HUES48 (cell line): ENCODE data around the gene IFNA8.
A peak's percentile ranks its signal among the peaks of the same experiment; 100 is the strongest.
"Not testable (repeated sequence)": the region's sequence is repeated elsewhere in the genome, so short reads cannot be mapped to it uniquely, and the experiment has no call there.

Experiments
- H3K27ac ChIP-seq: one replicate; pipeline ENCODE4 v1.7.0; 2013; ENCODE audit warnings: low read depth, low read length, inconsistent platforms
- H3K27me3 ChIP-seq: 2 replicates; pipeline ENCODE4 v1.6.1; 2013; ENCODE audit warnings: mild to moderate bottlenecking, low read length; ENCODE audit not compliant: control insufficient read depth, insufficient read depth
- H3K36me3 ChIP-seq: 2 replicates; pipeline ENCODE4 v1.6.1; 2013; ENCODE audit warnings: low read length; ENCODE audit not compliant: control insufficient read depth, insufficient read depth
- H3K4me1 ChIP-seq: 2 replicates; pipeline ENCODE4 v1.6.1; 2013; ENCODE audit warnings: mild to moderate bottlenecking, low read length; ENCODE audit not compliant: control insufficient read depth, insufficient read depth
- H3K4me3 ChIP-seq: 2 replicates; pipeline ENCODE4 v1.5.1; 2013; ENCODE audit warnings: mild to moderate bottlenecking, low read depth, low read length
- H3K9ac ChIP-seq: 2 replicates; pipeline ENCODE4 v1.6.1; 2013; ENCODE audit warnings: mild to moderate bottlenecking, low read depth, low read length, moderate library complexity
- H3K9me3 ChIP-seq: 2 replicates; pipeline ENCODE4 v1.6.1; 2013; ENCODE audit warnings: low read length; ENCODE audit not compliant: control insufficient read depth, insufficient read depth

Gene IFNA8

DNA sequence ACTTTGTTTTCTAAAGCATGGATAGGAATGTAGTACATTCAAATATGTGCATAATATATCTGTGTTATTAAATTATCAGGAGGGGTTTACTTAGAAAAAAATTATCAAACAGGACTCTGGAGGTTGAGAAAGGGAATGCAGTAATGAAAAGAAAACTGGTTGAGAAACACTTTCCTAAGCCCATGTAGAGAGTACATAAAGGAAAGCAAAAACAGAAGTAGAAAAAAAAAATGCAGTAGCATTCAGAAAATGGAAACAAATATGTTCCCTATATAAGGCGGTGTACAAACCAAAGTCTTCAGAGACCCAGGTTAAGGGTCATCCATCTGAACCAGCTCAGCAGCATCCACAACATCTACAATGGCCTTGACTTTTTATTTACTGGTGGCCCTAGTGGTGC is at the start of gene IFNA8:
IFNA8 (plus strand) TSS at position 301 of the 400 bp plus-strand sequence; CDS start at position 361, 60 bp downstream.
- no peaks in the 10 kb centered on the region for H3K4me1 ChIP-seq
- no peak within 1 kb of the TSS for H3K27ac ChIP-seq
- H3K27me3 ChIP-seq: peaks cover 6% of the 10 kb centered on the region; the same call in 1 of the 2 replicates
- H3K9me3 ChIP-seq: no peaks in the 10 kb centered on the region
- no peak within 1 kb of the TSS for H3K4me3 ChIP-seq
- no peak within 1 kb of the TSS for H3K9ac ChIP-seq
- H3K36me3 ChIP-seq: no peaks in the 10 kb centered on the region

DNA sequence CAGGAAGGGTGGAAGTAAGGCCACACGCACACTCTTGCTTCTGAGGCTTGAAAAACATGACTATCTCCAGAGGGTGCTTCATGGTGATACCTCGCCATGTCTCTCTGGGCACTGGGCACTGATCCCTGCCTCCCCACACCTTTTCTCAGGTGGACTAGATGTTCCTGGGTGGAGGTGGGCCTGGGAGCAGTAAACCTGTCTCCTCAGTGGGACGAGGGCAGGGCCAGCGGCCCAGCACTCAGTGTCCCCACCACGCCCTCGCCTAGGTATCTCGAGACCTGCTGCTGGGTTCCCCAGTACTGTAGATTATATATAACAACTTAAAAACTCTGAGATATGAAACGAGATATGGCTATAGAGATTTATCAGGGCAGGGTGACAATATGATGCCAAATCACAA is 46.6 kb upstream of the IFNA8 start:
- H3K27me3 ChIP-seq: no peaks in the 10 kb centered on the region
- no peaks in the 10 kb centered on the region for H3K9me3 ChIP-seq
- no peaks in the 10 kb centered on the region for H3K4me1 ChIP-seq
- no peaks in the 10 kb centered on the region for H3K36me3 ChIP-seq
- H3K27ac ChIP-seq: no peak overlapping the region
- H3K9ac ChIP-seq: no peak overlapping the region
- no peak overlapping the region for H3K4me3 ChIP-seq

DNA sequence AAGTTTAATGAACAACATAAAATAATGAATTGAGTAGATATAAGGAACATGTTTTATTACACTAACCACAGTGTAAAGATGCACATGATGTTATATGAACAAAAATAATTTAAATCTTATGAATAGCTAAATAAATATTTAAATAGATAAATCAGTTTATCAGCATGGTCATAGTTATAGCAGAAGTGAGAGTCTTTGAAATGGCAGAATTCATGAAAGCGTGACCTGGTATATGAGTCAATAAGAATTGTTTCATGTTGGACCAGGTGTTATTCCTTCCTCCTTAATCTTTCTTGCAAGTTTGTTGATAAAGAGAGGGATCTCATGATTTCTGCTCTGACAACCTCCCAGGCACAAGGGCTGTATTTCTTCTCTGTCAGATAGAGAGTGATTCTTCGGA is 41.7 kb upstream of the IFNA8 start:
- not testable (repeated sequence) for H3K36me3 ChIP-seq, H3K4me1 ChIP-seq

DNA sequence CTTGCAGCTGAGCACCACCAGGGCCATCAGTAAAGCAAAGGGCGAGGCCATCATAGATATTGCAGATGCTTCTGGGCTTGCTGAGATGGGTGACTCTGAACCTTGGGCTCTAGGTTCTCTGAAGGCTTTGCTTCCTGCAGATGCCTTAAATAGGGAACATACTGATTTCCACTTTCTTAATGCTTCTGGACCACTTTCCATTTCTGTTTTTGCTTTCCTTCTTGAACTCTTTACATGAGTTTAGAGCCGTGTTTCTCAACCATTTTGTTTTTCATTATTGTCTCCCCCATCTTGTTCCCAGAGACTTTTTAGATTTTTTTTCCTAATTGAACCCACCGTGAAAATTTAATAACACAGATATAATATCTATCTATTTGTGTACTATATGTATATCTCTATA is 41.0 kb upstream of the IFNA8 start, which contains the start of gene IFNA13:
IFNA13 (minus strand) TSS at position 101 of the 400 bp plus-strand sequence; CDS start at position 54, 47 bp downstream.
- H3K9ac ChIP-seq: no peak within 1 kb of the TSS
- no peaks in the 10 kb centered on the region for H3K27me3 ChIP-seq
- H3K27ac ChIP-seq: no peak within 1 kb of the TSS
- H3K4me1 ChIP-seq: no peaks in the 10 kb centered on the region
- H3K36me3 ChIP-seq: no peaks in the 10 kb centered on the region
- H3K4me3 ChIP-seq: no peak within 1 kb of the TSS
- H3K9me3 ChIP-seq: no peaks in the 10 kb centered on the region

More for the DNA sequence above, 41.7 kb upstream of the IFNA8 start:
- H3K9ac ChIP-seq, H3K27ac ChIP-seq, H3K27me3 ChIP-seq, H3K9me3 ChIP-seq, H3K4me3 ChIP-seq: not testable (repeated sequence)

DNA sequence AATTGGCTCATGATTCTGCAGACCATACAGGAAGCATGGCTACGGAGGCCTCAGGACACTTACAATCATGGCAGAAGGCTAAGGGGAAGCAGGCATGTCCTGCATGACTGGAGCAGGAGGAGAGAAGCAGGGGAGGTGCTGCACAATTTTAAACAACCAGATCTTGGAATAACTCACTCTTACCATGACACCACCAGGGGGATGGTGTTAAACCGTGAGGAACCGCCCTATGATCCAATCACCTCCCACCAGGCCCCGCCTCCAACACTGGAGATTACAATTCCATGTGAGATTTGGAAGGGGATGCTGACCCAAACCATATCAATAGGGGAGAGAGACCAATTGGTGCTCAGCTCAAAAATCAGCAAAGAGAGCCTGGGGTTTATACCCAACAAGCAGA is 37.5 kb upstream of the IFNA8 start:
- not testable (repeated sequence) for H3K4me3 ChIP-seq, H3K27me3 ChIP-seq, H3K9me3 ChIP-seq, H3K36me3 ChIP-seq, H3K27ac ChIP-seq, H3K9ac ChIP-seq, H3K4me1 ChIP-seq

DNA sequence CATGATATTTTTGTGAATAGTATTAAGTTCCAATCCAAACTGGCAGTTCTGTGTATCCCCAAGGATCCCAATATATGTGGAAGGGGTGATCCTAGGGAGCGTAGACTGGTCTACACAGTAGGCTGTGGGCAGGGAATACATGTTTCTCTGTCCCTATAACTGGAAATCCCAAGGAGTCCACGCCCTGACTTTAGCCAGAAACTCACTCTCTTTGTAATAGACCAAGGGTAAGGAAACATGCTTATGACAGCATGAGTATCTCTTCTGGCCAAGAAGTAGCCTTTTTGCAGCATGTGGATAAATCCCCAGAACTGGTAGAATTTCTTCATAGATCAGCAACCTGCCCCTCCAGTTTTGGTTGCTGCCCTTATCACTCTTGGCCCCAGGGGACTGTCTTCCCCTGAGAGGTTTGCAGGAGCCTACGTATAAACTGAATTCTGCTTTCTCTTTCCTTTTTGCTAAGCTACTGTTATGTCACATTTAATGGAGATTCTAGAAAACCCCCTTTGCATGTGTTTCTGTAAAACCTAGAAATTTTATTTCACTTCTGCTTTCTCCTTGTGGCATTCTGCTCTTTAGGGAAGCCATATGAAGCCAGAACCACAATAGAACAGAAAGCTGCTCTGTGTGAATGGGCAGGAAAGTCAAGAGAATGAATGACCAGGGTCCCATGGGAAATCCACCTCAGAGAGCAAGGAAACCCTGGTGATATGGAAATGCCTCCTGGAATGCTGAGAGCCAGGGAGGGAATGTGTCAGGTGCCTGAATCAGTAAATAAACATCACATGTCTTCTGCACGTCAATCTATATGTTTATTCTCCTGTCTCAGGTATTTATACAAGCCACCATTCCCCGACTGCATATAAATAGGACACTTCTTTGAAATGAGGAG is 27.2 kb upstream of the IFNA8 start:
- H3K27me3 ChIP-seq: no peaks in the 10 kb centered on the region
- peaks cover 12% of the 10 kb centered on the region; the same call in 1 of the 2 replicates for H3K4me1 ChIP-seq
- no peak overlapping the region for H3K9ac ChIP-seq
- no peak overlapping the region for H3K4me3 ChIP-seq
- no peaks in the 10 kb centered on the region for H3K9me3 ChIP-seq
- peak overlapping the region; percentile 53 for H3K27ac ChIP-seq
- H3K36me3 ChIP-seq: no peaks in the 10 kb centered on the region

DNA sequence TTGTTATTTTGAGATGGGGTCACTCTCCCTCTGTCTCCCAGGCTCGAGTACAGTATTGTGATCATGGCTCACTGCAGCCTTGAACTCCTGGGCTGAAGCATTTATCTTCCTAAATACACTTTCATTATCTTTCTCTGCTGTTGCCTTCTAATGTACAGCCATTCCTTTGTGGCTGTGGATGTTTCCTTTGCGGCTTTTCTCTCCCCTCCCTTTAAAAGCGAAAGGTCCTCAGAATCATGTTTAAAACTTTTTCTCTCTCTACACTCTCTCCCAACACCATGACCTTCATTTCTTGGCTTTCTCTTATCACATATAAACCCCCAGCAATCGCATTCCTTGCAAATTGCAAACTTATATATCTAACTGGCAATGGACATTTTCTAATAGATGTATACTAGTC is 25.3 kb upstream of the IFNA8 start:
- Histone ChIP-seq H3K36me3 (no peaks in the 10 kb centered on the region), H3K27me3 (no peaks in the 10 kb centered on the region), H3K4me3 (no peak overlapping the region), H3K27ac (no peak overlapping the region), H3K4me1 (peaks cover 12% of the 10 kb centered on the region; the same call in 1 of the 2 replicates), H3K9me3 (no peaks in the 10 kb centered on the region), H3K9ac (no peak overlapping the region)

DNA sequence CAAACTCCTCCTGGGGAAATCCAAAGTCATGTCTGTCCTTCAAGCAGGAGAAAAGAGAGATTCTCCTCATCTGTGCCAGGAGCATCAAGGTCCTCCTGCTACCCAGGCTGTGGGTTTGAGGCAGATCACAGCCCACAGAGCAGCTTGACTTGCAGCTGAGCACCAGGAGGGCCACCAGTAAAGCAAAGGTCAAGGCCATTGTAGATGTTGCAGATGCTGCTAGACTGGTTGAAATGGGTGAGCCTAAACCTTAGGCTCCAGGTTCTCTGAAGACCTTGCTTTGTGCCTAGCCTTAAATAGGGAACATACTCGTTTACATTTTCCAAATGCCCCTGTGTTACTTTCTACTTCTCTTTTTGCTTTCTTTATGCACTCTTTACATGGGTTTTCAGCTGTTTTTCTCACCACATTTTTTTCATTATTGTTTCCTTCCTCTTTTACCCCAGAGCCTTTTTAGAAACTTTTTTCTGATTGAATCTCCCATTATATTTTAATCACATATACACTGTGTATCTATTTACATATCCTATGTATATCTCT is 23.7 kb upstream of the IFNA8 start, which contains the start of gene IFNA2:
IFNA2 (minus strand) TSS at position 268 of the 540 bp plus-strand sequence; CDS start at position 199, 69 bp downstream.
- Histone ChIP-seq H3K9me3 (no peaks in the 10 kb centered on the region), H3K27me3 (no peaks in the 10 kb centered on the region), H3K4me1 (peaks cover 12% of the 10 kb centered on the region; the same call in 1 of the 2 replicates), H3K9ac (no peak within 1 kb of the TSS), H3K4me3 (no peak within 1 kb of the TSS), H3K27ac (no peak within 1 kb of the TSS), H3K36me3 (no peaks in the 10 kb centered on the region)

DNA sequence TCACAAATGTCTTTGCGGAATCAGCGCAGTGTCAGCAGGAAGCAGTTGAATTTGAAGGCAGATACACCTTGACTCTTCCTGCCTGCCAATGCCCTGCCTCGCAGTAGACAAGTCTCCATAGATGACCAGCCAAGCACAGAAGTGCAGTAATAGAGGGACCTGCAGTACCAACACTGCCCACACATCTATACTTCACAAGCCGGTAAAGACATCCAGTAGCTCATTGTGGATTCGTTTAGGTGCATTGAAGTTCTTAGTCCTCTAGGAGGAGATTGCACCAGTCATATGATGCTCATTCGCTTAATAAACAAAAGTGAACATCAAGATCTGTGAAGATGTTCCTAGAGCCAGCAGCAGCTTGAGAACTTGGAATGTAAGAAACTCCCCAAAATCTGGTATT is 16.6 kb upstream of the IFNA8 start:
- no peaks in the 10 kb centered on the region for H3K9me3 ChIP-seq
- no peak overlapping the region for H3K27ac ChIP-seq
- H3K4me3 ChIP-seq: no peak overlapping the region
- H3K9ac ChIP-seq: no peak overlapping the region
- H3K4me1 ChIP-seq: 0 out of 2 replicates have a peak, but pooled peaks cover 3% of the 10 kb centered on the region
- no peaks in the 10 kb centered on the region for H3K36me3 ChIP-seq
- peaks cover 29% of the 10 kb centered on the region for H3K27me3 ChIP-seq

DNA sequence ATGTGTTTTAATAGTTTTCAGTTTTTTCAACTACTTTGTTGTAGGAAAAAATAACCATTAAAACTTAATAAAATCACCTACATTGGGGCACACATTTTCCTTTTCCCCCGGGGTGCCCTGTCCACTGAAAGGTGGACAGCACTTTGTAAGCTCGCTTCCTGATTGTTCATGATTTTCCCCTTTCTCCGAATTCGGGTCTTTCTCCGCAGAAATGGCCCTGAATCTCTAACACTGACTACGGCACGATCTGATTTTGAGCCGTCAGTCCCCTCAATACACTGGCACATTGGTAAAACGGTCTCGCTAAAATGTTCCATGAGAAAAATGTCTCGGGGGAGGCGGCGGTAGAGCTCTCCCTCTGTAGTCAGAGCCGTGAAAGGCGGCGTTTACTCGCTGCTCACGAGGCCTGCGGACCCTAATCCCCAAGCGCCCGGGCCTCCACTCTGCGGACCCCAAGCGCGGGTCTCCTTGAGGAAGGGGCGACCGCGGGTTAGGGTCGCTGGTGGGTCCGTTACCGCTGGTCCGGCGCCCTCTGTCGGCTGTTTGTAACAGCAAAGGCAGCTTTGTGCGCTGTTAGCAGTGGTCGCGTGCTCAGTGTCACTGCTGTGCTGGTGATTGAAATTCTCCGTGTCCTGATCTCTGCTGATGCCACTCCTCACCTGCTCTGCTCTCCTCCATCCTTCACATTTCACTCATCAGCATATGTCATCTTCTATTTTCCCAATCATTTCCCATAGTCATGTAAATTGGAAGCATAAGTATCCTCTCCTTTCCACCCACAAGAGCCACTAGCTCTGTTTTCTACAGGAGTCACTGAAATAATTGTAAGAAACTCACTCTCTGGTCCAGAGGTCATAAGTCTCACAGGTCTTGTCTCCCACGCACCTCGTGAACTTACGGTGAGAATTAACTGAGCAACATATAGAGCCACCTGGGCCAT is 12.9 kb upstream of the IFNA8 start:
- peaks cover 38% of the 10 kb centered on the region for H3K27me3 ChIP-seq
- H3K9me3 ChIP-seq: no peaks in the 10 kb centered on the region
- 0 out of 2 replicates have a peak, but pooled peaks cover 3% of the 10 kb centered on the region for H3K4me1 ChIP-seq
- no peak overlapping the region for H3K27ac ChIP-seq
- H3K4me3 ChIP-seq: peak overlapping the region; percentile 65
- no peak overlapping the region for H3K9ac ChIP-seq
- no peaks in the 10 kb centered on the region for H3K36me3 ChIP-seq
